ENCODE data around the gene LNX2.

GRCh38 chr13:27534108-27534980 is 86.0 kb downstream of the LNX2 start:
- TF ChIP-seq CTCF (IDR thresholded peaks at IDR 0.05; ENCODE audit: low read length) (no peak), EZH2 (IDR thresholded peaks at IDR 0.05; ENCODE audit: borderline replicate concordance, low read length) (no peak)
